Endothelial cell of umbilical vein (primary cell): ENCODE measurements around the gene BBLN. TPM values are rescaled to one million over a fixed set of nuclear protein-coding genes. Genes with fewer than 3 reads are reported as not detected.

ENCODE experiments used
- BruUV-seq: library from RNA; stranded (reverse); fragments of 400-500 nt; replicated peaks from 2 replicates; lab custom pipeline; 2021; lab: Mats Ljungman, UMichigan
- CTCF ChIA-PET: fragments of 300-600, 350-600 bp; sonication (Branson Sonifier 250); formaldehyde crosslinking; loops from one replicate; lab custom pipeline; 2021; ENCODE audit warnings: antibody characterized with exemption, inconsistent platforms; lab: Charles Lee
- POLR2A ChIA-PET: fragments of 300-600, 350-600 bp; sonication (Branson Sonifier 250); formaldehyde crosslinking; loops from one replicate; lab custom pipeline; 2021; ENCODE audit warnings: antibody characterized with exemption, inconsistent platforms; lab: Charles Lee
- DNase-seq: peaks from one replicate; pipeline ENCODE4 v3.0.0-alpha.2; 2011; ENCODE audit warnings: low read depth, low spot score
- FAIRE-seq: peaks from 2 replicates; lab custom pipeline; 2011; peaks lifted over from hg19 to GRCh38; lab: Jason Lieb, UNC
- H2AFZ ChIP-seq: 2 replicates; pipeline ENCODE4 v1.6.0; 2012; ENCODE audit warnings: low read depth, low read length, control low read depth, inconsistent platforms
- H3K27ac ChIP-seq: 2 replicates; pipeline ENCODE4 v1.5.1; 2011; ENCODE audit warnings: low read depth, mild to moderate bottlenecking, control low read depth, low read length, moderate library complexity; ENCODE audit not compliant: insufficient read depth
- H3K27me3 ChIP-seq, 2 experiments: 2 replicates each; pipeline versions ENCODE4 v1.6.0 to v1.6.1; 2011; ENCODE audit warnings: low read length in 2 of 2, mixed read lengths in 1 of 2; ENCODE audit not compliant: control insufficient read depth in 2 of 2, insufficient read depth in 2 of 2
- H3K36me3 ChIP-seq, 2 experiments: 2 replicates in 1 of 2; 3 replicates in 1 of 2; pipeline ENCODE4 v1.5.1; 2011; ENCODE audit warnings: low read length in 2 of 2, mild to moderate bottlenecking in 1 of 2, moderate library complexity in 1 of 2; ENCODE audit not compliant: control insufficient read depth in 2 of 2, insufficient read depth in 2 of 2; ENCODE audit errors: extremely low read depth in 1 of 2
- H3K4me1 ChIP-seq: 3 replicates; pipeline ENCODE4 v1.5.1; 2011; ENCODE audit warnings: mild to moderate bottlenecking, low read length; ENCODE audit not compliant: control insufficient read depth, insufficient read depth; ENCODE audit errors: extremely low read depth
- H3K4me2 ChIP-seq: 2 replicates; pipeline ENCODE4 v1.6.1; 2011; ENCODE audit warnings: low read length, control low read depth, mixed read lengths; ENCODE audit not compliant: insufficient read depth
- H3K4me3 ChIP-seq, 3 experiments: fragments of 200-600 bp in 1 of 3; sonication (generic), shearing (Covaris generic) in 1 of 3; replicated peaks in 1 of 3; 2 replicates each; pipeline ENCODE4 v1.5.1; 2011 to 2016; ENCODE audit warnings: control low read depth in 3 of 3, low read length in 3 of 3, mild to moderate bottlenecking in 2 of 3, inconsistent platforms in 1 of 3, low read depth in 1 of 3, moderate library complexity in 1 of 3; ENCODE audit not compliant: insufficient read depth in 1 of 3
- H3K79me2 ChIP-seq: 2 replicates; pipeline ENCODE4 v1.6.0; 2012; ENCODE audit warnings: low read length, inconsistent platforms; ENCODE audit not compliant: control insufficient read depth, insufficient read depth
- H3K9ac ChIP-seq: replicated peaks from 2 replicates; pipeline ENCODE3; 2011; ENCODE audit warnings: low read length, control low read depth; ENCODE audit not compliant: insufficient read depth; ENCODE audit errors: extremely low read depth
- H3K9me1 ChIP-seq: replicated peaks from 3 replicates; pipeline ENCODE4 v1.6.0; 2011; ENCODE audit warnings: mild to moderate bottlenecking, low read length; ENCODE audit not compliant: control insufficient read depth, insufficient read depth; ENCODE audit errors: extremely low read depth
- H3K9me3 ChIP-seq: replicated peaks from 2 replicates; pipeline ENCODE4 v1.5.1; 2012; ENCODE audit warnings: low read length, inconsistent platforms; ENCODE audit not compliant: control insufficient read depth, insufficient read depth
- H4K20me1 ChIP-seq: replicated peaks from 2 replicates; pipeline ENCODE3; 2011; ENCODE audit warnings: mild to moderate bottlenecking, low read length; ENCODE audit not compliant: control insufficient read depth, insufficient read depth; ENCODE audit errors: extremely low read depth
- EZH2 ChIP-seq: IDR thresholded peaks from 2 replicates; pipeline ENCODE4 v1.6.1; 2012; ENCODE audit warnings: borderline replicate concordance, low read depth, mild to moderate bottlenecking, moderate library complexity, low read length, inconsistent platforms; ENCODE audit not compliant: severe bottlenecking
- MAX ChIP-seq: IDR thresholded peaks from 2 replicates; pipeline ENCODE4 v1.6.1; 2011; ENCODE audit not compliant: insufficient read depth, insufficient read length
- MYC ChIP-seq: IDR thresholded peaks from one replicate; pipeline ENCODE4 v1.6.1; 2011; ENCODE audit warnings: mild to moderate bottlenecking, low read depth, low read length
- POLR2A ChIP-seq: IDR thresholded peaks from 2 replicates; pipeline ENCODE4 v1.6.1; 2012; ENCODE audit warnings: low read depth, mild to moderate bottlenecking, control low read depth, low read length
- POLR2AphosphoS5 ChIP-seq: IDR thresholded peaks from 2 replicates; pipeline ENCODE4 v1.6.1; 2012; ENCODE audit warnings: low read depth, mild to moderate bottlenecking, control low read depth, low read length, moderate library complexity; ENCODE audit not compliant: insufficient read depth
- dilution Hi-C: fragments of 300-500 bp; cut with MboI; formaldehyde crosslinking; loops from one replicate; pipeline ENCODE4 v1.15.0; 2019; ENCODE audit warnings: low sequenced_read_pairs; ENCODE audit not compliant: extremely low pct_ligation_motif_present
- intact Hi-C: fragments of 100-400 bp; cut with micrococcal nuclease; formaldehyde crosslinking; loops from one replicate; pipeline ENCODE4 v1.10.0; 2022
- polyA plus RNA-seq, 4 experiments: library from polyadenylated mRNA; depleted of rRNA in 3 of 4; stranded (reverse) in 3 of 4; unstranded in 1 of 4; fragments of >200 nt; gene quantifications; 2 replicates each; pipeline versions ENCODE4 v1.2.1 to v1.2.3, GENCODE V29; 2011 to 2012; ENCODE audit warnings: missing spikeins in 1 of 4
- total RNA-seq: library from RNA; stranded (reverse); gene quantifications from 2 replicates; pipeline ENCODE4 v1.2.3, GENCODE V29; 2021

The BBLN gene
- total and polyA plus RNA-seq, 2 donors (not counting 3 experiments of a cell fraction or from before 2014, with no cell fraction given), result 51.0 to 124 TPM

- Histone ChIP-seq H3K4me1 (peaks cover 11% of the 10 kb centered on the region), H3K4me2 (peak overlapping the region; percentile 82), H3K27ac (peak overlapping the region; percentile 76), H3K36me3 (peaks cover 0 to 6% of the 10 kb centered on the region in 2 experiments), H3K9me3 (no peaks in the 10 kb centered on the region), H3K9ac (peak overlapping the region; percentile 91), H2AFZ (peak overlapping the region; percentile 71), H3K27me3 (peaks cover 8 to 9% of the 10 kb centered on the region in 2 experiments), H3K79me2 (peaks cover 11% of the 10 kb centered on the region), H3K9me1 (no peaks in the 10 kb centered on the region), H4K20me1 (no peaks in the 10 kb centered on the region), H3K4me3 (peak overlapping the region; percentile 83 to 92 (median 90))
- POLR2A ChIA-PET, result no interaction called here
- FAIRE-seq (peak; percentile 84), DNase-seq (peak; percentile 84)
- peak; percentile 40 for TF ChIP-seq MYC
- no peak for TF ChIP-seq EZH2
- TF ChIP-seq MAX, result peak; percentile 88
- TF ChIP-seq POLR2AphosphoS5, result peak; percentile 48
- peak; percentile 32 for TF ChIP-seq POLR2A
- BruUV-seq, result no TSS peak
- dilution Hi-C loops (no loop called here), intact Hi-C loops (loop anchor here (1.0 kb wide), 4 partner anchors 11 to 60 kb away; partner anchors contain the start of genes BBLN and SLC25A25)
- CTCF ChIA-PET, result interaction anchor here (0.8 to 2.3 kb wide), 2 partner anchors 11 to 29 kb away, joined by 3 to 31 read pairs; no protein-coding TSS in a partner anchor
These were observed 31.9 kb upstream of the BBLN start for GRCh38 chr9:128127990-128128835.
